ENCODE results near the gene CLRN3.

Gene CLRN3

DNA sequence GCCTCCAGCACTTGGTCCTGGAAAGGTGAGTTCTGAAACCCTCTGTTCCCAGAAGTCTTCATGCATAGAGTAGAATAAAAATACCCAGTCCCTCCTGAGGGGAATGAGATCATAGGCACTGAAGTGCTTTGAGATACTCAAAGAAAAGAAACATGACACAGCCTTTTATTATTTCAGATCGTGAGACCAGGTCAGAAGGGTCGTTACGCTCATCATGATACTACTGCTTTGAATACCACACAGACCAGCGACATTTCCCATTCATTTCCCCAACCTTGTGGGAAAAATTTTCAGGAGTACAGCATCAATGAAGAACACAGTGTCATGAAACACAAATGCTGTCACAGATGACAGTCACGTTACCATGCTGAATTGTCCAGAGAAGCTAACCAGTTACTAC is 15.0 kb downstream of the CLRN3 start:
- Histone ChIP-seq H3K27me3 (ENCODE audit: control insufficient read depth in 2 of 2, insufficient read depth in 2 of 2, low read length in 2 of 2) (no peaks in the 10 kb centered on the region), H3K9me3 (ENCODE audit: control insufficient read depth in 2 of 2, low read length in 2 of 2) (no peaks in the 10 kb centered on the region), H3K4me1 (ENCODE audit: control insufficient read depth in 2 of 2, insufficient read depth in 2 of 2, low read length in 2 of 2) (peaks cover 41 to 42% of the 10 kb centered on the region in 2 donors), H3K27ac (ENCODE audit: low read depth in 2 of 2, low read length in 2 of 2) (no peak overlapping the region), H3K36me3 (ENCODE audit: control insufficient read depth in 2 of 2, insufficient read depth in 2 of 2, low read length in 2 of 2) (peaks cover 12 to 18% of the 10 kb centered on the region in 2 donors), H3K4me3 (ENCODE audit: low read length in 2 of 2) (no peak overlapping the region), H3K9ac (ENCODE audit: low read depth in 1 of 2, low read length in 2 of 2) (no peak overlapping the region)

GRCh38 chr10:127877116-127877515 is 15.6 kb downstream of the CLRN3 start:
- H3K27me3 ChIP-seq (ENCODE audit: control insufficient read depth in 2 of 2, insufficient read depth in 2 of 2, low read length in 2 of 2): no peaks in the 10 kb centered on the region
- H3K9ac ChIP-seq (ENCODE audit: low read depth in 1 of 2, low read length in 2 of 2): no peak overlapping the region
- H3K27ac ChIP-seq (ENCODE audit: low read depth in 2 of 2, low read length in 2 of 2): no peak overlapping the region
- peaks cover 10 to 18% of the 10 kb centered on the region in 2 donors for H3K36me3 ChIP-seq (ENCODE audit: control insufficient read depth in 2 of 2, insufficient read depth in 2 of 2, low read length in 2 of 2)
- no peaks in the 10 kb centered on the region for H3K9me3 ChIP-seq (ENCODE audit: control insufficient read depth in 2 of 2, low read length in 2 of 2)
- peaks cover 36 to 42% of the 10 kb centered on the region in 2 donors for H3K4me1 ChIP-seq (ENCODE audit: control insufficient read depth in 2 of 2, insufficient read depth in 2 of 2, low read length in 2 of 2)
- H3K4me3 ChIP-seq (ENCODE audit: low read length in 2 of 2): no peak overlapping the region

DNA sequence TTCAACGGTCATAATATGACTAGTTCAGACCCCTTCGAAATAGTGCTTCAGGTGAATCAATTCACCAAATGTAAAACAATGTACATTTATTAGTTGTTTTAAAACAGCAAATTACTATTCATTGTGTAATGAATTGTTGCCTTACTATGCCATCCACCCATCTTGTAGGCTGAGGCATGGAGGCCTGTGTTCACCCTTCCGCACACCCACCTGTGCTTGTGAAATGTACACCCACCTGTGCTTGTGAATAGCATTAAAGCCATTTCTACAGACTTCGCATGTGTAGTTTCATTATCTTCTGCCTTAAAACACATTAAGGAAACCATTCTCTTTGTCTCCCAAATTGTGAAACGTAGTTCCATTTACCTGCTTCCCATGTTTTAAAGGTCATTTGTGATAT is 16.8 kb downstream of the CLRN3 start:
- Histone ChIP-seq H3K36me3 (ENCODE audit: control insufficient read depth in 2 of 2, insufficient read depth in 2 of 2, low read length in 2 of 2) (peaks cover 8 to 18% of the 10 kb centered on the region in 2 donors), H3K4me3 (ENCODE audit: low read length in 2 of 2) (no peak overlapping the region), H3K4me1 (ENCODE audit: control insufficient read depth in 2 of 2, insufficient read depth in 2 of 2, low read length in 2 of 2) (peaks cover 33 to 36% of the 10 kb centered on the region in 2 donors), H3K27ac (ENCODE audit: low read depth in 2 of 2, low read length in 2 of 2) (no peak overlapping the region), H3K9me3 (ENCODE audit: control insufficient read depth in 2 of 2, low read length in 2 of 2) (no peaks in the 10 kb centered on the region), H3K9ac (ENCODE audit: low read depth in 1 of 2, low read length in 2 of 2) (no peak overlapping the region), H3K27me3 (ENCODE audit: control insufficient read depth in 2 of 2, insufficient read depth in 2 of 2, low read length in 2 of 2) (no peaks in the 10 kb centered on the region)

GRCh38 chr10:127875449-127875765 is 17.3 kb downstream of the CLRN3 start:
- Histone ChIP-seq H3K4me1 (ENCODE audit: control insufficient read depth in 2 of 2, insufficient read depth in 2 of 2, low read length in 2 of 2) (peaks cover 28 to 31% of the 10 kb centered on the region in 2 donors), H3K4me3 (ENCODE audit: low read length in 2 of 2) (no peak overlapping the region), H3K36me3 (ENCODE audit: control insufficient read depth in 2 of 2, insufficient read depth in 2 of 2, low read length in 2 of 2) (peaks cover 8 to 18% of the 10 kb centered on the region in 2 donors), H3K27ac (ENCODE audit: low read depth in 2 of 2, low read length in 2 of 2) (no peak overlapping the region), H3K27me3 (ENCODE audit: control insufficient read depth in 2 of 2, insufficient read depth in 2 of 2, low read length in 2 of 2) (no peaks in the 10 kb centered on the region), H3K9me3 (ENCODE audit: control insufficient read depth in 2 of 2, low read length in 2 of 2) (no peaks in the 10 kb centered on the region), H3K9ac (ENCODE audit: low read depth in 1 of 2, low read length in 2 of 2) (no peak overlapping the region)

DNA sequence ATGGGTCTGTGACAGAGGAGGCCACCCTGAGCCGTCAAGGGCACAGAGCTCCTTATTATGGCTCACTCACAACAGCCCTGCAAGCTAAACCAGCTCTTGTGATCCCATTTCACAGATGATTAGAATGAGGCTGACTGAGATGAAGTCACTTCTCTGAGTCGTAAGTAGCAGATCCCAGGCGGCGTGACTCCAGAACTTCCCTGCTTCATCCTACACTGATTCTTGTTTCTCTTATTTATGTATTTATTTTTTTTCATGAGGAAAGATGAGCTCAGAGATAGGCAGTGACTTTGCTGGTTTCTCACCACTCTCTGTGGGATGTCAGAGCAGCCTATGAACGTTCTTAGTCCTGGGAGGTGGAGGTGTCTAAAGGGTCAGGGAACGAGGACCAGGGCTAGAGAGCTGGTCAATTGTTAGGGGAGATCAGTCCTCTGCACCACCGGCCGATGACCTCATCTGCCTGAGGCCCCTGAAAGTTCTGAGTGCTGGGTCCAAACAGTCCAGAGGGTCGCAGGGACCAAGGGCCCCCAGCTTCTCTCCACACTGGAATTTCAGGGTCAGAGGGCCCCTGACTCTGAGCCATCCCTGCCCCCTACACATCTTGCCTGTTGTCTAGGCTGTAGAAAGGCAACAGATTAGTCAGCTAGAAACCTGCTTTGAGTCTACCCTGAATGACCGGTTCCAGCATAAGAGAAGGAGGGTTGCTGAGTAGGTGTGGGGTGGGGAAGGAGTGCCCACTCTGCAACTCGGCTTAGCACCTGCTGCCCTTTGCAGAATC is 17.9 kb downstream of the CLRN3 start:
- Histone ChIP-seq H3K36me3 (ENCODE audit: control insufficient read depth in 2 of 2, insufficient read depth in 2 of 2, low read length in 2 of 2) (peaks cover 8 to 16% of the 10 kb centered on the region in 2 donors), H3K9ac (ENCODE audit: low read depth in 1 of 2, low read length in 2 of 2) (no peak overlapping the region), H3K27me3 (ENCODE audit: control insufficient read depth in 2 of 2, insufficient read depth in 2 of 2, low read length in 2 of 2) (no peaks in the 10 kb centered on the region), H3K4me1 (ENCODE audit: control insufficient read depth in 2 of 2, insufficient read depth in 2 of 2, low read length in 2 of 2) (peaks cover 24 to 26% of the 10 kb centered on the region in 2 donors), H3K9me3 (ENCODE audit: control insufficient read depth in 2 of 2, low read length in 2 of 2) (no peaks in the 10 kb centered on the region), H3K27ac (ENCODE audit: low read depth in 2 of 2, low read length in 2 of 2) (no peak overlapping the region), H3K4me3 (ENCODE audit: low read length in 2 of 2) (no peak overlapping the region)

DNA sequence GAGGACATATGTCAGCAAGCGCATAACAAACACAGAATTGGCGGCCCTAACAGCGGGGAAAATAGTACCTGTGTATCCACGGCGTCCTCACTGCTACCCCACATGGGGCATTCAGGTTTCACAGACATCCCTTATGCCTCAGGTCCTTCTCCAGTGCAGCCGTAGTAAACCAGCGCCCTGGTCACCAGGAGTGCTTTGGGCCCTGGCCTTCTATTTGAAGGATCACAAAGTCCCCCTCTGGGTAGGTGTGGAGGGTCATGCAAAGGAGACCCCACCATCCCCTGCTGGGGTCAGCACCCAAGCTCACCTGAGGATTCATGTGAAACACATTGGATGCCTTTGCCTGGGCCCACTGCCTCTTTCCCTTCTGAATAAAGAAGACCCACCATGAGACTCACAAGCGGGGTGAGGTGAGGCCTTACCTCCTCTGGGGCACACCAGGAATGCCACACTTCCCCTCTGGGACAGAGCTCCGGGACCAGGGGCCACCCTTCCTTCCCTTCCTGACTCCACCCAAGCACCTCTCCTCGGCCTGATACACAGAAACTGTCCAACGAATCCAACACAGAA is 18.8 kb downstream of the CLRN3 start:
- Histone ChIP-seq H3K36me3 (ENCODE audit: control insufficient read depth in 2 of 2, insufficient read depth in 2 of 2, low read length in 2 of 2) (peaks cover 8 to 13% of the 10 kb centered on the region in 2 donors), H3K27ac (ENCODE audit: low read depth in 2 of 2, low read length in 2 of 2) (no peak overlapping the region)

GRCh38 chr10:127872871-127873600 is 19.7 kb downstream of the CLRN3 start:
- H3K36me3 ChIP-seq (ENCODE audit: control insufficient read depth in 2 of 2, insufficient read depth in 2 of 2, low read length in 2 of 2): peaks cover 3 to 10% of the 10 kb centered on the region in 2 donors
- H3K27ac ChIP-seq (ENCODE audit: low read depth in 2 of 2, low read length in 2 of 2): no peak overlapping the region
- no peak overlapping the region for H3K9ac ChIP-seq (ENCODE audit: low read depth in 1 of 2, low read length in 2 of 2)
- H3K9me3 ChIP-seq (ENCODE audit: control insufficient read depth in 2 of 2, low read length in 2 of 2): no peaks in the 10 kb centered on the region
- H3K4me1 ChIP-seq (ENCODE audit: control insufficient read depth in 2 of 2, insufficient read depth in 2 of 2, low read length in 2 of 2): peaks cover 22 to 24% of the 10 kb centered on the region in 2 donors
- H3K27me3 ChIP-seq (ENCODE audit: control insufficient read depth in 2 of 2, insufficient read depth in 2 of 2, low read length in 2 of 2): no peaks in the 10 kb centered on the region
- no peak overlapping the region for H3K4me3 ChIP-seq (ENCODE audit: low read length in 2 of 2)

More for the DNA sequence above, 18.8 kb downstream of the CLRN3 start:
- Histone ChIP-seq H3K27me3 (ENCODE audit: control insufficient read depth in 2 of 2, insufficient read depth in 2 of 2, low read length in 2 of 2) (no peaks in the 10 kb centered on the region), H3K4me3 (ENCODE audit: low read length in 2 of 2) (no peak overlapping the region), H3K4me1 (ENCODE audit: control insufficient read depth in 2 of 2, insufficient read depth in 2 of 2, low read length in 2 of 2) (peaks cover 22 to 24% of the 10 kb centered on the region in 2 donors), H3K9ac (ENCODE audit: low read depth in 1 of 2, low read length in 2 of 2) (no peak overlapping the region), H3K9me3 (ENCODE audit: control insufficient read depth in 2 of 2, low read length in 2 of 2) (no peaks in the 10 kb centered on the region)

DNA sequence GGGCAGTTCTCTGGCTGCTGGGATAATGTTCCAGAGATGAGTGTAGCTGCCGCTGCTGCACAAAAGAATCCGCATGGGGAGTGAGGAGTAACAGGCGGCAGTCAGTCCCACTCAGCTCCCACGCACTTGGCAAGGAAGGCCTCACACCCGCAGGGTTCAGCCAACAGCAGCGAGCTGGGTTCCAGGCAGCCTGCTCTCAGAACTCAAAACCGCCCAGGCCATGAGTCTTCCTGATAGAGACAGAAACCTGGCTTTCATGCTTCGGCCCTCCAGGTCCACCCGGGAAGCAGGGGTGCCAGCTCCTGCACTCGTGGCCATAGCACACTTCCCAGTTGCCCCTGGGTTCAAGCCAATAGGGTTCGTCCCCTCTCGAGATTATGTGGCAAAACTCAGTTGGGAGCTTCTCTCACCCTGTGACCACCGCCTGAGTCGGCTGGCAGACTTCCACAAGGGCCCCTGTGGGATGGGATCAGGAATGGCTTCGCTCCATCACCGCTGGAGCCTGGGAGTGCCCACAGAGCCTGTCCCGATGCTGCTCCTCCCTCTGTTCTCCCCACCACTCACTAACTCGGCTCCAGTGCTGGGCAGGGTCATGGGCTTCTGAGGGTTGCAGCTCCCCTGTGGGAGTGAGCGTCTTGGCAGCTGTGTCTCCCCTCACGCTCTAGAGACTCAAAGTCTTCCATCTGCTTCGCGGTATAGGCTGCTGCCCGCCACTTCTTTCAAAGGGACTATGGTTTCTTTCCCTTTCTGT is 20.6 kb downstream of the CLRN3 start:
- Histone ChIP-seq H3K9ac (ENCODE audit: low read depth in 1 of 2, low read length in 2 of 2) (no peak overlapping the region), H3K27me3 (ENCODE audit: control insufficient read depth in 2 of 2, insufficient read depth in 2 of 2, low read length in 2 of 2) (no peaks in the 10 kb centered on the region), H3K27ac (ENCODE audit: low read depth in 2 of 2, low read length in 2 of 2) (no peak overlapping the region), H3K9me3 (ENCODE audit: control insufficient read depth in 2 of 2, low read length in 2 of 2) (no peaks in the 10 kb centered on the region), H3K36me3 (ENCODE audit: control insufficient read depth in 2 of 2, insufficient read depth in 2 of 2, low read length in 2 of 2) (peaks cover 0 to 2% of the 10 kb centered on the region in 2 donors), H3K4me3 (ENCODE audit: low read length in 2 of 2) (no peak overlapping the region), H3K4me1 (ENCODE audit: control insufficient read depth in 2 of 2, insufficient read depth in 2 of 2, low read length in 2 of 2) (peaks cover 22 to 24% of the 10 kb centered on the region in 2 donors)

DNA sequence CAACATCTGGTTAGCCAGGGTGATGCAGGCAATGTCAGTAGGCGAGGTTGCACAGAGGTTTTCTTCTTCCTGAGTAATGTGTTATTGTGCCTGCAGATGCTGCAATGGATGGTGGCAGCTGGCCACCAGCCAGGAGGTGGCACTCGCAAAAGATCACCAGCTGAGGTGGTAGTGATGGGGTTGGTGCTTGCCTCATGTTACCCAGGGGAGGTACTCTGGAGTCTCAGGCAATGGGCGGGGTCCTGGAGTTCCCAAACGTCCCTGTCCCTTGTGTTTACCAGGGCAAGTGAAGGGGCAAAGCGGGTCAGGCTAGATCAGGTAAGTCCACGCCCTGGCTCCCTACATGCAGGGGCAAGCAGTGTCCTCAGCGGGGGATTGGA is 21.1 kb downstream of the CLRN3 start:
- Histone ChIP-seq H3K9me3 (ENCODE audit: control insufficient read depth in 2 of 2, low read length in 2 of 2) (no peaks in the 10 kb centered on the region), H3K9ac (ENCODE audit: low read depth in 1 of 2, low read length in 2 of 2) (no peak overlapping the region)

More for the DNA sequence above, 21.1 kb downstream of the CLRN3 start:
- no peak overlapping the region for H3K27ac ChIP-seq (ENCODE audit: low read depth in 2 of 2, low read length in 2 of 2)
- peaks cover 22 to 24% of the 10 kb centered on the region in 2 donors for H3K4me1 ChIP-seq (ENCODE audit: control insufficient read depth in 2 of 2, insufficient read depth in 2 of 2, low read length in 2 of 2)
- no peaks in the 10 kb centered on the region for H3K27me3 ChIP-seq (ENCODE audit: control insufficient read depth in 2 of 2, insufficient read depth in 2 of 2, low read length in 2 of 2)
- no peaks in the 10 kb centered on the region for H3K36me3 ChIP-seq (ENCODE audit: control insufficient read depth in 2 of 2, insufficient read depth in 2 of 2, low read length in 2 of 2)
- no peak overlapping the region for H3K4me3 ChIP-seq (ENCODE audit: low read length in 2 of 2)

All from mucosa of rectum (tissue), 2 donors.